ENCODE data around the gene MYRFL.

MYRFL gene

GRCh38 chr12:69918287-69918686 is 93.3 kb downstream of the MYRFL start:
- no peaks in the 10 kb centered on the region for H3K79me2 ChIP-seq (ENCODE audit: insufficient read depth, low read length)
- H3K9me3 ChIP-seq (ENCODE audit: insufficient read depth, low read length, severe bottlenecking) = no peaks in the 10 kb centered on the region
- H3K36me3 ChIP-seq (ENCODE audit: insufficient read depth, low read length) = no peaks in the 10 kb centered on the region
- TF ChIP-seq EZH2 (IDR thresholded peaks at IDR 0.05; ENCODE audit: borderline replicate concordance, low read depth, low read length, severe bottlenecking) = no peak
- TF ChIP-seq CTCF (IDR thresholded peaks at IDR 0.05; ENCODE audit: borderline replicate concordance, extremely low read depth, low read length, poor library complexity, severe bottlenecking) = no peak
- H2AFZ ChIP-seq (ENCODE audit: low read depth, low read length) = no peak overlapping the region
- no peaks in the 10 kb centered on the region for H3K27me3 ChIP-seq (ENCODE audit: insufficient read depth, low read length, poor library complexity)
- no peaks in the 10 kb centered on the region for H4K20me1 ChIP-seq (ENCODE audit: insufficient read depth, low read length)
- H3K4me3 ChIP-seq (ENCODE audit: low read depth in 1 of 2, low read length in 2 of 2) = no peak overlapping the region
- no peak overlapping the region for H3K4me2 ChIP-seq (ENCODE audit: insufficient read depth, low read length)
- no peak for DNase-seq
- no peak overlapping the region for H3K9ac ChIP-seq (ENCODE audit: low read depth, low read length)
- no peak for ATAC-seq (ENCODE audit: insufficient read depth, low read depth)
- no peak overlapping the region for H3K27ac ChIP-seq (ENCODE audit: low read length)
- H3K4me1 ChIP-seq (ENCODE audit: insufficient read depth, low read length) = no peaks in the 10 kb centered on the region

GRCh38 chr12:69919495-69919894 is 94.5 kb downstream of the MYRFL start:
- DNase-seq (no peak), ATAC-seq (ENCODE audit: insufficient read depth, low read depth) (no peak)
- H3K27me3 ChIP-seq (ENCODE audit: insufficient read depth, low read length, poor library complexity) = no peaks in the 10 kb centered on the region
- H3K79me2 ChIP-seq (ENCODE audit: insufficient read depth, low read length) = no peaks in the 10 kb centered on the region
- H4K20me1 ChIP-seq (ENCODE audit: insufficient read depth, low read length) = no peaks in the 10 kb centered on the region
- no peak overlapping the region for H2AFZ ChIP-seq (ENCODE audit: low read depth, low read length)
- H3K4me2 ChIP-seq (ENCODE audit: insufficient read depth, low read length) = no peak overlapping the region
- no peak overlapping the region for H3K4me3 ChIP-seq (ENCODE audit: low read depth in 1 of 2, low read length in 2 of 2)
- no peaks in the 10 kb centered on the region for H3K36me3 ChIP-seq (ENCODE audit: insufficient read depth, low read length)
- TF ChIP-seq CTCF (IDR thresholded peaks at IDR 0.05; ENCODE audit: borderline replicate concordance, extremely low read depth, low read length, poor library complexity, severe bottlenecking) (no peak), EZH2 (IDR thresholded peaks at IDR 0.05; ENCODE audit: borderline replicate concordance, low read depth, low read length, severe bottlenecking) (no peak)
- H3K27ac ChIP-seq (ENCODE audit: low read length) = no peak overlapping the region
- no peak overlapping the region for H3K9ac ChIP-seq (ENCODE audit: low read depth, low read length)
- no peaks in the 10 kb centered on the region for H3K9me3 ChIP-seq (ENCODE audit: insufficient read depth, low read length, severe bottlenecking)
- no peaks in the 10 kb centered on the region for H3K4me1 ChIP-seq (ENCODE audit: insufficient read depth, low read length)

- H3K4me2 ChIP-seq (ENCODE audit: insufficient read depth, low read length) = no peak overlapping the region
- no peaks in the 10 kb centered on the region for H3K4me1 ChIP-seq (ENCODE audit: insufficient read depth, low read length)
- no peaks in the 10 kb centered on the region for H4K20me1 ChIP-seq (ENCODE audit: insufficient read depth, low read length)
- TF ChIP-seq CTCF (IDR thresholded peaks at IDR 0.05; ENCODE audit: borderline replicate concordance, extremely low read depth, low read length, poor library complexity, severe bottlenecking) (no peak), EZH2 (IDR thresholded peaks at IDR 0.05; ENCODE audit: borderline replicate concordance, low read depth, low read length, severe bottlenecking) (no peak)
- no peak overlapping the region for H3K4me3 ChIP-seq (ENCODE audit: low read depth in 1 of 2, low read length in 2 of 2)
- no peaks in the 10 kb centered on the region for H3K9me3 ChIP-seq (ENCODE audit: insufficient read depth, low read length, severe bottlenecking)
- H3K9ac ChIP-seq (ENCODE audit: low read depth, low read length) = no peak overlapping the region
- no peak overlapping the region for H3K27ac ChIP-seq (ENCODE audit: low read length)
- no peak for ATAC-seq (ENCODE audit: insufficient read depth, low read depth)
- H2AFZ ChIP-seq (ENCODE audit: low read depth, low read length) = no peak overlapping the region
- H3K27me3 ChIP-seq (ENCODE audit: insufficient read depth, low read length, poor library complexity) = no peaks in the 10 kb centered on the region
- H3K36me3 ChIP-seq (ENCODE audit: insufficient read depth, low read length) = no peaks in the 10 kb centered on the region
- no peaks in the 10 kb centered on the region for H3K79me2 ChIP-seq (ENCODE audit: insufficient read depth, low read length)
- DNase-seq = no peak
These were observed 96.8 kb downstream of the MYRFL start for GRCh38 chr12:69921831-69922230.

GRCh38 chr12:69922999-69923398 is 98.0 kb downstream of the MYRFL start:
- H3K9me3 ChIP-seq (ENCODE audit: insufficient read depth, low read length, severe bottlenecking) = no peaks in the 10 kb centered on the region
- no peaks in the 10 kb centered on the region for H3K4me1 ChIP-seq (ENCODE audit: insufficient read depth, low read length)
- no peak overlapping the region for H3K27ac ChIP-seq (ENCODE audit: low read length)
- H3K4me2 ChIP-seq (ENCODE audit: insufficient read depth, low read length) = no peak overlapping the region
- H2AFZ ChIP-seq (ENCODE audit: low read depth, low read length) = no peak overlapping the region
- no peak overlapping the region for H3K4me3 ChIP-seq (ENCODE audit: low read depth in 1 of 2, low read length in 2 of 2)
- TF ChIP-seq CTCF (IDR thresholded peaks at IDR 0.05; ENCODE audit: borderline replicate concordance, extremely low read depth, low read length, poor library complexity, severe bottlenecking) (no peak), EZH2 (IDR thresholded peaks at IDR 0.05; ENCODE audit: borderline replicate concordance, low read depth, low read length, severe bottlenecking) (no peak)
- no peak overlapping the region for H3K9ac ChIP-seq (ENCODE audit: low read depth, low read length)
- ATAC-seq (ENCODE audit: insufficient read depth, low read depth) (no peak), DNase-seq (no peak)
- H4K20me1 ChIP-seq (ENCODE audit: insufficient read depth, low read length) = no peaks in the 10 kb centered on the region
- no peaks in the 10 kb centered on the region for H3K36me3 ChIP-seq (ENCODE audit: insufficient read depth, low read length)
- no peaks in the 10 kb centered on the region for H3K27me3 ChIP-seq (ENCODE audit: insufficient read depth, low read length, poor library complexity)
- H3K79me2 ChIP-seq (ENCODE audit: insufficient read depth, low read length) = no peaks in the 10 kb centered on the region

Data from DND-41 (cell line).